Kidney glomerular epithelial cell (primary cell): ENCODE data around the gene C2orf76.
"Not testable (repeated sequence)": the region's sequence is repeated elsewhere in the genome, so short reads cannot be mapped to it uniquely, and the experiment has no call there.

Source experiments
- DNase-seq: peaks from one replicate; lab custom pipeline; 2025; lab: John Stamatoyannopoulos, UW

Gene C2orf76

GRCh38 chr2:119294671-119295070, 72.0 kb downstream of the C2orf76 start:
- DNase-seq, result no peak

GRCh38 chr2:119293900-119294299, 72.7 kb downstream of the C2orf76 start:
- no peak for DNase-seq

GRCh38 chr2:119293254-119293653, 73.4 kb downstream of the C2orf76 start:
- no peak for DNase-seq

- no peak for DNase-seq
Measured at GRCh38 chr2:119292226-119292625, 74.4 kb downstream of the C2orf76 start.

GRCh38 chr2:119291588-119292167, 75.0 kb downstream of the C2orf76 start:
- DNase-seq, result no peak

- no peak for DNase-seq
Measured at GRCh38 chr2:119290859-119291587, 75.6 kb downstream of the C2orf76 start.

- no peak for DNase-seq
Measured at GRCh38 chr2:119289642-119290041, 77.0 kb downstream of the C2orf76 start.

- DNase-seq, result no peak
Measured at GRCh38 chr2:119289093-119289492, 77.5 kb downstream of the C2orf76 start.

- DNase-seq, result no peak
Measured at GRCh38 chr2:119288576-119288975, 78.1 kb downstream of the C2orf76 start.

- no peak for DNase-seq
Measured at GRCh38 chr2:119286661-119287060, 80.0 kb downstream of the C2orf76 start.

- DNase-seq, result no peak
Measured at GRCh38 chr2:119283873-119284331, 82.7 kb downstream of the C2orf76 start.

- DNase-seq, result no peak
Measured at GRCh38 chr2:119282996-119283511, 83.6 kb downstream of the C2orf76 start.

GRCh38 chr2:119282146-119282995, 84.3 kb downstream of the C2orf76 start:
- DNase-seq, result no peak

- no peak for DNase-seq
Measured at GRCh38 chr2:119280680-119281079, 86.0 kb downstream of the C2orf76 start.

- DNase-seq, result no peak
Measured at GRCh38 chr2:119279666-119280065, 87.0 kb downstream of the C2orf76 start.

- DNase-seq, result no peak
Measured at GRCh38 chr2:119278946-119279345, 87.7 kb downstream of the C2orf76 start.

GRCh38 chr2:119278385-119278784, 88.2 kb downstream of the C2orf76 start:
- DNase-seq, result not testable (repeated sequence)

- DNase-seq, result no peak
Measured at GRCh38 chr2:119276864-119277263, 89.8 kb downstream of the C2orf76 start.

GRCh38 chr2:119267604-119268003, 99.0 kb downstream of the C2orf76 start:
- DNase-seq, result no peak

- no peak for DNase-seq
Measured at GRCh38 chr2:119266091-119266589, 100.5 kb downstream of the C2orf76 start.

GRCh38 chr2:119265693-119266066, 101.0 kb downstream of the C2orf76 start:
- no peak for DNase-seq
